ENCODE results near the gene ULK3.

DNA sequence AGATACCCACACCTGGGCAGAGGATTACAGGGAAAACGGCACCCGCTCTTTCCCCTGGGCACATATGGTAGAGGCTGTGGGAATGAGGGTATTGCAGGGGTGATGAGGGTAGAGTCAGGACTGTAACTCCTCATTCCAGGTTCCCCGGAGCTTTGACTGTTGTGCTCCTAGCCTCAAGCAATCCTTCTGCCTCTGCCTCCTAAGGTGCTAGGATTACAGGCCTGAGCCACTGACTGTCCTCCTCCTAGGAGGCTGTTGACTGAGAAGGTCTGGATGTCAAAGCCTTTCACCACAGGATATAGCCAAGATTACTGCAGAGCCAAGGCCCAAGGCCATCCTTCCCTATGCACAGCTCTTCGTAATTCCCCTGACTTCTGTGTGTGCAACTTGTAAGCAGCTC is 45.8 kb upstream of the ULK3 start:
- TF ChIP-seq CTCF (IDR thresholded peaks at IDR 0.05; ENCODE audit: borderline replicate concordance, extremely low read depth, low read length, poor library complexity, severe bottlenecking) = no peak
- no peak for TF ChIP-seq EZH2 (IDR thresholded peaks at IDR 0.05; ENCODE audit: borderline replicate concordance, low read depth, low read length, severe bottlenecking)
